ENCODE data around the gene TNIP2. TPM values are rescaled to one million over a fixed set of nuclear protein-coding genes. Genes with fewer than 3 reads are reported as not detected.

TNIP2 gene, protein sequence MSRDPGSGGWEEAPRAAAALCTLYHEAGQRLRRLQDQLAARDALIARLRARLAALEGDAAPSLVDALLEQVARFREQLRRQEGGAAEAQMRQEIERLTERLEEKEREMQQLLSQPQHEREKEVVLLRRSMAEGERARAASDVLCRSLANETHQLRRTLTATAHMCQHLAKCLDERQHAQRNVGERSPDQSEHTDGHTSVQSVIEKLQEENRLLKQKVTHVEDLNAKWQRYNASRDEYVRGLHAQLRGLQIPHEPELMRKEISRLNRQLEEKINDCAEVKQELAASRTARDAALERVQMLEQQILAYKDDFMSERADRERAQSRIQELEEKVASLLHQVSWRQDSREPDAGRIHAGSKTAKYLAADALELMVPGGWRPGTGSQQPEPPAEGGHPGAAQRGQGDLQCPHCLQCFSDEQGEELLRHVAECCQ
- total RNA-seq, result 23.3 to 30.7 TPM (median 29.0 TPM) in 3 replicates
- long read RNA-seq, transcript TNIP2-201 (6 exons, 1,974 nt), result major isoform, 69 of 83 reads
- long read RNA-seq, partial matches to known transcripts, result 4 of 83 reads
- long read RNA-seq, other reads (novel, unspliced or antisense), result 5 of 83 reads

GRCh38 chr4:2755821-2756690 lies at the start of gene TNIP2:
TNIP2 (minus strand) TSS chr4:2756336; CDS start chr4:2756289, 47 bp downstream.
- Mint-ChIP-seq H3K27ac (ENCODE audit: unreplicated experiment) (peak within 1 kb of the TSS; percentile 74), H3K4me1 (ENCODE audit: low read depth) (peaks cover 18% of the 10 kb centered on the region)

DNA sequence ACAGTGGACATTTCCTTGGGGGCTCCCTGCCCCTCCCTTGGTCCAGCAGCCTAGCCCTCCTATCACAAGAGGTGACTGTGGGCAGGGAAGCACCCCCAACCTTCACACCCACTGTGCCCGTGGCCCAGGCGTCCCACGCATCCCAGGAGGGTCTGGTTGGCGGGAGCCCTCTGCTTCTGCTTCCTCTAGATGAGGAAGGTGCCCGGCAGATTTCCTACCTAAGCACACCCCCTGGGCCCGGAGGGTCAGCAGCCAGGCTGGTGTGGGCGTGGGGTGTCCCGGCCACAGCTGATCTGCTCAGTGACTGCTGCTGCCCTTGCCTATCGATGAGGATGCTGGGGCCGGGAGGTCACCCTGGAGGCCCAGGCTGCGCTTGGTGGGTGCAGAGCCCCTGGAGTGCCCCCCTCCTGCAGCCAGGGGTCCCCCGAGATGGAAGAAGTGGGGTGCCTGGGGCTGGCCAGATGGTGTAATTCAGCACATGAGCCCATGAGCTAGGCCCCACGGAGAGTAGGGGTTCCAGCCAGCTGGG lies 48.9 kb upstream of the TNIP2 start:
- H3K27me3 Mint-ChIP-seq (ENCODE audit: low read depth), result no peaks in the 10 kb centered on the region
- no peak overlapping the region for H3K4me3 Mint-ChIP-seq (ENCODE audit: unreplicated experiment)
- H3K27ac Mint-ChIP-seq (ENCODE audit: unreplicated experiment), result no peak overlapping the region
- peak; percentile 83 for DNase-seq (ENCODE audit: low spot score)
- TF ChIP-seq, protein P1, sequence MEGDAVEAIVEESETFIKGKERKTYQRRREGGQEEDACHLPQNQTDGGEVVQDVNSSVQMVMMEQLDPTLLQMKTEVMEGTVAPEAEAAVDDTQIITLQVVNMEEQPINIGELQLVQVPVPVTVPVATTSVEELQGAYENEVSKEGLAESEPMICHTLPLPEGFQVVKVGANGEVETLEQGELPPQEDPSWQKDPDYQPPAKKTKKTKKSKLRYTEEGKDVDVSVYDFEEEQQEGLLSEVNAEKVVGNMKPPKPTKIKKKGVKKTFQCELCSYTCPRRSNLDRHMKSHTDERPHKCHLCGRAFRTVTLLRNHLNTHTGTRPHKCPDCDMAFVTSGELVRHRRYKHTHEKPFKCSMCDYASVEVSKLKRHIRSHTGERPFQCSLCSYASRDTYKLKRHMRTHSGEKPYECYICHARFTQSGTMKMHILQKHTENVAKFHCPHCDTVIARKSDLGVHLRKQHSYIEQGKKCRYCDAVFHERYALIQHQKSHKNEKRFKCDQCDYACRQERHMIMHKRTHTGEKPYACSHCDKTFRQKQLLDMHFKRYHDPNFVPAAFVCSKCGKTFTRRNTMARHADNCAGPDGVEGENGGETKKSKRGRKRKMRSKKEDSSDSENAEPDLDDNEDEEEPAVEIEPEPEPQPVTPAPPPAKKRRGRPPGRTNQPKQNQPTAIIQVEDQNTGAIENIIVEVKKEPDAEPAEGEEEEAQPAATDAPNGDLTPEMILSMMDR (IDR thresholded peaks at IDR 0.05), result no peak
- H3K9me3 Mint-ChIP-seq (ENCODE audit: low read depth), result no peaks in the 10 kb centered on the region
- H3K4me1 Mint-ChIP-seq (ENCODE audit: low read depth), result peaks cover 49% of the 10 kb centered on the region
- H3K36me3 Mint-ChIP-seq (ENCODE audit: low read depth), result peaks cover 5% of the 10 kb centered on the region

More at GRCh38 chr4:2755821-2756690, at the start of gene TNIP2:
- no peaks in the 10 kb centered on the region for H3K27me3 Mint-ChIP-seq (ENCODE audit: low read depth)
- TF ChIP-seq, protein P1 (IDR thresholded peaks at IDR 0.05), result peak; percentile 74
- no peak for DNase-seq (ENCODE audit: low spot score)
- no peaks in the 10 kb centered on the region for H3K36me3 Mint-ChIP-seq (ENCODE audit: low read depth)
- peak within 1 kb of the TSS; percentile 80 for H3K4me3 Mint-ChIP-seq (ENCODE audit: unreplicated experiment)
- no peaks in the 10 kb centered on the region for H3K9me3 Mint-ChIP-seq (ENCODE audit: low read depth)

GRCh38 chr4:2804449-2804972 lies 48.4 kb upstream of the TNIP2 start:
- Mint-ChIP-seq H3K4me1 (ENCODE audit: low read depth) (peaks cover 48% of the 10 kb centered on the region), H3K27ac (ENCODE audit: unreplicated experiment) (no peak overlapping the region), H3K4me3 (ENCODE audit: unreplicated experiment) (no peak overlapping the region), H3K9me3 (ENCODE audit: low read depth) (no peaks in the 10 kb centered on the region), H3K36me3 (ENCODE audit: low read depth) (peaks cover 5% of the 10 kb centered on the region), H3K27me3 (ENCODE audit: low read depth) (no peaks in the 10 kb centered on the region)
- TF ChIP-seq, protein P1 (IDR thresholded peaks at IDR 0.05), result no peak
- DNase-seq (ENCODE audit: low spot score), result no peak

GRCh38 chr4:2803624-2804448 lies 47.7 kb upstream of the TNIP2 start:
- peak; percentile 81 for DNase-seq (ENCODE audit: low spot score)
- no peaks in the 10 kb centered on the region for H3K27me3 Mint-ChIP-seq (ENCODE audit: low read depth)
- peaks cover 49% of the 10 kb centered on the region for H3K4me1 Mint-ChIP-seq (ENCODE audit: low read depth)

More at GRCh38 chr4:2803624-2804448, 47.7 kb upstream of the TNIP2 start:
- TF ChIP-seq, protein P1 (IDR thresholded peaks at IDR 0.05), result no peak
- no peak overlapping the region for H3K27ac Mint-ChIP-seq (ENCODE audit: unreplicated experiment)
- H3K9me3 Mint-ChIP-seq (ENCODE audit: low read depth), result no peaks in the 10 kb centered on the region
- H3K4me3 Mint-ChIP-seq (ENCODE audit: unreplicated experiment), result no peak overlapping the region
- peaks cover 5% of the 10 kb centered on the region for H3K36me3 Mint-ChIP-seq (ENCODE audit: low read depth)

Measured in chondrocyte (in vitro differentiated cells).